HG03175 (cell line): Measurements from ENCODE around the gene NCBP2.
A peak's percentile ranks its signal among the peaks of the same experiment; 100 is the strongest.
"Not testable (repeated sequence)": the region's sequence is repeated elsewhere in the genome, so short reads cannot be mapped to it uniquely, and the experiment has no call there.

Experiments
- ATAC-seq: cut with Tn5 transposase; IDR thresholded peaks from one replicate; pipeline ENCODE4 v1.9.1; 2021; ENCODE audit warnings: mild to moderate bottlenecking, moderate library complexity; ENCODE audit not compliant: unreplicated experiment

The NCBP2 gene

GRCh38 chr3:196968233-196969133, 26.2 kb upstream of the NCBP2 start, which contains the start of gene PIGZ:
TSS of gene PIGZ (minus strand) at chr3:196968833. CDS start at chr3:196952031, 16,802 bp downstream.
- peak; percentile 69 for ATAC-seq

- no peak for ATAC-seq
Measured at GRCh38 chr3:196967412-196968232, 25.3 kb upstream of the NCBP2 start.

GRCh38 chr3:196966526-196967401, 24.4 kb upstream of the NCBP2 start:
- no peak for ATAC-seq

- ATAC-seq, result no peak
Measured at GRCh38 chr3:196965804-196966173, 23.5 kb upstream of the NCBP2 start.

GRCh38 chr3:196965112-196965803, 22.9 kb upstream of the NCBP2 start:
- no peak for ATAC-seq

- ATAC-seq, result no peak
Measured at GRCh38 chr3:196963631-196963953, 21.3 kb upstream of the NCBP2 start.

- no peak for ATAC-seq
Measured at GRCh38 chr3:196962930-196963630, 20.8 kb upstream of the NCBP2 start.

GRCh38 chr3:196962108-196962929, 20.0 kb upstream of the NCBP2 start:
- no peak for ATAC-seq

- no peak for ATAC-seq
Measured at GRCh38 chr3:196954832-196955231, 12.5 kb upstream of the NCBP2 start.

GRCh38 chr3:196951371-196951770, 9.0 kb upstream of the NCBP2 start:
- no peak for ATAC-seq

- ATAC-seq, result no peak
Measured at GRCh38 chr3:196949750-196950149, 7.4 kb upstream of the NCBP2 start.

GRCh38 chr3:196949285-196949619, 6.9 kb upstream of the NCBP2 start:
- no peak for ATAC-seq

GRCh38 chr3:196948442-196949284, 6.3 kb upstream of the NCBP2 start:
- ATAC-seq, result no peak

GRCh38 chr3:196947860-196948441, 5.6 kb upstream of the NCBP2 start:
- ATAC-seq, result no peak

GRCh38 chr3:196947136-196947859, 5.0 kb upstream of the NCBP2 start:
- ATAC-seq, result no peak

- not testable (repeated sequence) for ATAC-seq
Measured at GRCh38 chr3:196944037-196944790, 1.9 kb upstream of the NCBP2 start.
